Activated CD4-positive, alpha-beta T cell treated with anti-CD3 and anti-CD28 coated beads, Interleukin-10, Interleukin-2, amounts not matched to agents 100 ng/mL and 50 ng/mL, durations not matched to agents 16 hours and 8 hours (primary cell): ENCODE data around the gene FTO.
A peak's percentile ranks its signal among the peaks of the same experiment; 100 is the strongest.

Experiments used
- DNase-seq: peaks from one replicate; pipeline ENCODE4 v3.0.0-alpha.2; 2020

The FTO gene

GRCh38 chr16:53712065-53712464 lies 8.1 kb downstream of the FTO start:
- DNase-seq: no peak

- DNase-seq: no peak
Measured at GRCh38 chr16:53713403-53714204, 9.6 kb downstream of the FTO start.

GRCh38 chr16:53714205-53715022 lies 10.5 kb downstream of the FTO start:
- DNase-seq: no peak

GRCh38 chr16:53715023-53715384 lies 11.0 kb downstream of the FTO start:
- no peak for DNase-seq

- DNase-seq: no peak
Measured at GRCh38 chr16:53717577-53717976, 13.6 kb downstream of the FTO start.

GRCh38 chr16:53721017-53721416 lies 17.1 kb downstream of the FTO start:
- DNase-seq: no peak

- DNase-seq: no peak
Measured at GRCh38 chr16:53726625-53727024, 22.7 kb downstream of the FTO start.

GRCh38 chr16:53730693-53731092 lies 26.7 kb downstream of the FTO start:
- no peak for DNase-seq

GRCh38 chr16:53732296-53732929 lies 28.5 kb downstream of the FTO start:
- no peak for DNase-seq

- no peak for DNase-seq
Measured at GRCh38 chr16:53734908-53735307, 31.0 kb downstream of the FTO start.

- no peak for DNase-seq
Measured at GRCh38 chr16:53736297-53736696, 32.3 kb downstream of the FTO start.

- no peak for DNase-seq
Measured at GRCh38 chr16:53737552-53737951, 33.6 kb downstream of the FTO start.

GRCh38 chr16:53740476-53740875 lies 36.5 kb downstream of the FTO start:
- DNase-seq: no peak

GRCh38 chr16:53740933-53741531 lies 37.1 kb downstream of the FTO start:
- DNase-seq: no peak

- DNase-seq: no peak
Measured at GRCh38 chr16:53741546-53741945, 37.6 kb downstream of the FTO start.

- peak; percentile 38 for DNase-seq
Measured at GRCh38 chr16:53743149-53743566, 39.2 kb downstream of the FTO start.

- DNase-seq: peak; percentile 72
Measured at GRCh38 chr16:53744449-53744848, 40.5 kb downstream of the FTO start.

- no peak for DNase-seq
Measured at GRCh38 chr16:53745086-53745485, 41.1 kb downstream of the FTO start.

- peak; percentile 68 for DNase-seq
Measured at GRCh38 chr16:53745753-53746266, 41.9 kb downstream of the FTO start.

- no peak for DNase-seq
Measured at GRCh38 chr16:53752560-53752959, 48.6 kb downstream of the FTO start.

- DNase-seq: no peak
Measured at GRCh38 chr16:53753431-53753830, 49.5 kb downstream of the FTO start.

GRCh38 chr16:53755026-53755910 lies 51.3 kb downstream of the FTO start:
- no peak for DNase-seq
